Endometrial microvascular endothelial cells (primary cell): ENCODE data around the gene CD300LG. TPM values are rescaled to one million over a fixed set of nuclear protein-coding genes. Genes with fewer than 3 reads are reported as not detected.
"Not testable (repeated sequence)": the region's sequence is repeated elsewhere in the genome, so short reads cannot be mapped to it uniquely, and the experiment has no call there.

Experiments used
- in situ Hi-C: cut with HindIII; loops from 2 replicates; pipeline ENCODE4 v1.10.0; 2017; ENCODE audit warnings: low sequenced_read_pairs, low pct_unique_long_range_greater_than_20kb; ENCODE audit errors: inconsistent ontology term
- total RNA-seq: library from RNA; depleted of rRNA; stranded (reverse); fragments of >200 nt; gene quantifications from one replicate; pipeline ENCODE4 v1.2.3, GENCODE V29; 2015; ENCODE audit errors: inconsistent ontology term

Gene CD300LG
- total RNA-seq, 1 donor from 2014 or later = not detected

GRCh38 chr17:43873815-43874214, 26.8 kb downstream of the CD300LG start:
- in situ Hi-C loops = no loop called here

- in situ Hi-C loops = no loop called here
Observed at GRCh38 chr17:43874293-43874692, 27.3 kb downstream of the CD300LG start.

DNA sequence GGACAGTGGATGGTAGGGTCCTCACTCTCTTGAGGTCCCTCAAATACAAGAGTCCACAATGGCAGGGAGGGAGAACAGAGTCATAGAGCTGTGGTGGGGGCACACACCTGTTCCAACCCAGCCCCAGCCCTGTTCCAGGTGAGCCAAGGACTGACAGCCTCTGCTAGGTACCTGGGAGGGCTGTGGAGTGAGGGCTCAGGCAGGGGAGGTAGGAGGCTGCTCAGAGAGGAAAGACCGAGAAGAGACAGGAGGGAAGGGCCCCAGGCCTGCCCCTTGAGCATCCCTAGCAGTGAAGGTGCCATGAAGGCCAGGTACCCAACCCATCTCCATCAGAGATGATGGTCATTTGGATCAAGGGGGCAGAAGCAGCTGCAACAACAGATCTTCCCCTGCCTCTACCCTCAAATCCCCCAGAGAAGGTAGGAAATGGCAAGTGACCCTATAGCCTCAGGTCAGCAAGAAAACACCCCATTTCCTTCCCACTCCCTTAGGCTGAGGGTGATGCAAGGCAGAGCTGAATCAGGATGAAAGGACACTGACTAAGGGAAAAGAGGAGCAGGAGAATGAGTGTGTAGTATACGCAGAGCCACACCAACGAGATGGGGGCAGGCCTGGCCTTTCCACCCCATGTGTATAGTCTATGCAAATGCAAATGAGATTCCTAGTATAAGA, 28.6 kb downstream of the CD300LG start:
- in situ Hi-C loops = no loop called here

DNA sequence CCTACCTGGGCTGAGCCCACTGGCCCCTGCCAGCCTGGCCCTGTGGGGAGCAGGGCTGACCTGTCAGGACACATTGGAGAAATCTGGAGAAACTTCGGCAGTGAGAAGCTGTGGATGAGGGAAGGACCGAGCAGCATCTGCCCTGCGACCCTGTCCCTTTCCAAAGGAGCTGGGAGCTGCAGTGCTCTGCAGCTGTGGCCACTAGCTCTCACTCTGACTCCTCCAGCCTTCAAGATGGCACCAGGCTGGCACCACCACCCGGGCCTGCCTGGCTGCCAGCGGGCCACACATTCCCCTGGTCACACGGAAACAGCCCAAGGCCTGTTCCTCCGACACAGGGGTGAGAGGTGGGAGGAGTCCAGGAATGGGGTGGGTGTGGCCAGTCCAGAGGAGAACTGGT, 30.1 kb downstream of the CD300LG start:
- in situ Hi-C loops = no loop called here

DNA sequence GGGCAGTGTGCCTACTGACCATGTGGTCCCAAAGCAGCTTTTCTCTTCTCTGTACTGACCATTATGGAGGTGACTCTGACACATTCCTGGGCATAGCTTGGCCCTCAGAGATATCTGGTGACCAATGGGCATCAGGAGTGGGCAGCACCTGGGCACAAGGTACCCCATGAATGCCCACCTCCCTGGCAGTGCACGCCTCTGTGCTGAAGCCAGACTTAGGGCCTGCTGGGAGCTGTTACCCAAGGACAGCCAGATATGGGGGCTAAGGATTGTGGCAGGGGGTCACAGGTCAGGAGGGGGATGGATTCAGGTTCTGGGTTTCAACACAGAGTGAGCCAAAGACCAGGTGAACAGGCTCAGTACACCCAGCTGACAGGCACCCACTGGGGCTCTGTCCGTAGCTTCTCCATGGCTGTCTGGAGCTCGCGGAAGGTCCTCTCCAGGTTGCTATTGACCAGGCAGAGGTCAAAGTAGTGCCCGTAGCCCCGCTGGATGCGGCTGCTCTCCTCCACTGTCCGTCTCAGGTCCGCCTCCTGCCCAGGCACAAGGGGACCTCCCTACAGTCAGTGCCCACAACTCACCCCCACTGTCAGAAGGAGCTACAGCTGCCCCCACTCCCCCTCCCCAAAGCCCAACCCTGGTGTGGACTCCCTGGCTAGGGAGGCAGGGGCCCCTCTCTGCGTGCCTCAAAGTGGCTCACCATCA, 30.6 kb downstream of the CD300LG start:
- in situ Hi-C loops = no loop called here

GRCh38 chr17:43878260-43879175, 31.5 kb downstream of the CD300LG start:
- in situ Hi-C loops = no loop called here

GRCh38 chr17:43879723-43880419, 32.9 kb downstream of the CD300LG start:
- in situ Hi-C loops = no loop called here

DNA sequence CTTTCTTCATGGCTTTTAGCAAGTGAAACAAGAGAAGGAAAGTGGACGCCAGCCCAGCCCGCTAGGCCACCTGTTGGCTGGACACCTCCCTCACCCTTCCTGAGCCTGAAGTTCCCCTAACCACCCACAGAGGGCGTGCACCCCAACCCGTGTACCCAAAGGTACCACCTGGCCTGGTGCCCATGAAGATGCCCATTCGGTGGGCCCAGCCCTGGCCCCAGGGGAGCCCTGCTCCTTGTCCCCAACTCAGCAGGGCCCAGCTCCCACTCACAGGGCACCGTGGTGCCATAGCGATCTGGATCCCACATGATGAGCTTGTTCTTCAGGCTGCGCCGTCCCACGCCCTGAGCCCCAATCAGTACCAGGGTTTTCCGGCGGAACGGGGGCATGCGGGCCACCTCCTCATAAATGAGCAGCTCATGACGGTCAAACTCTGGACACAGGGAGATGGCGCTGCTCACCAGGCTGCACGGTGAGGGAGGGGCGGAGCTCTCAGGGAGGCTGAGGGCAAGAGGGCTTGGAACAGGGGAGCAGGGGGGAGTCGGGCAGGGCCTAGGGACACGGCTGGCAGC, 33.5 kb downstream of the CD300LG start:
- in situ Hi-C loops = no loop called here

DNA sequence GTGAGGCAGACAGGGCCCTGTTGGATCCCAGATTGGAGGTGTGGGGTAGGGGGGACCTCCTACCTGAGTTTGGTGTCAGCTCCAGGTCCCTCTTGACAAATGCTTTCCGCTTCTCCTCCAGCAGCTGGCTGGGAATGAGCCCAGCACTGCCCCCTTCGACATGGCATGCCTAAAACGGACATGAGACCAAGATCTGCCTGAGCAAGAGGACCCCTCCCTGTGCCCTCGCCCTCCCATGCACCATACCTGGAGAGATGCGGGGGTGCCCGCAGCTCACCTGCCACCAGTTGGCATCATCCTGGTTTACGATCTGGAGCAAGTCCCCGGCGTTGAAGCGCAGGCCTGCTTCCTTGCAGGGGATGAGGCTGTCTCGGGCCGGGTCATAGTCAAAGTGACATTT, 34.2 kb downstream of the CD300LG start:
- in situ Hi-C loops = no loop called here

GRCh38 chr17:43881758-43882505, 35.0 kb downstream of the CD300LG start:
- in situ Hi-C loops = no loop called here

GRCh38 chr17:43882761-43883415, 35.9 kb downstream of the CD300LG start:
- in situ Hi-C loops = no loop called here

DNA sequence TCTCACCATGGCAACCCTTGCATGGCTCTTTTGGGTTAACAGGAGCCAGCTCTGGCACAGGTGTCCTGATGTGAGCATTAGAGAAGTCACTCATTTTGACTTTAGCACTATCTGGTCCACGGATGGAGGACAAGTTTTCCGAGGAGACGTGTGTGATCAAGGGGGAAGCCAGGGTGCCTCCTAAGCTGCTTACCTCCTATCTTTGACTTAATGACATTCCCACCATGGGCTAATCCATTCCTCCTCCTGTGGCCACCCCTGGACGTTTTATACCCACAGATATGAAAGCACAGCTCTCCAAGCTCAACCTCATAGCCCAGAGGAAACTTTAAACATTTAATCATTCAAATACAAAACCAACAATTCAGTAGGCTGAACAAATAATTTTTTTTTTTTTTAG, 41.6 kb downstream of the CD300LG start:
- in situ Hi-C loops = no loop called here

DNA sequence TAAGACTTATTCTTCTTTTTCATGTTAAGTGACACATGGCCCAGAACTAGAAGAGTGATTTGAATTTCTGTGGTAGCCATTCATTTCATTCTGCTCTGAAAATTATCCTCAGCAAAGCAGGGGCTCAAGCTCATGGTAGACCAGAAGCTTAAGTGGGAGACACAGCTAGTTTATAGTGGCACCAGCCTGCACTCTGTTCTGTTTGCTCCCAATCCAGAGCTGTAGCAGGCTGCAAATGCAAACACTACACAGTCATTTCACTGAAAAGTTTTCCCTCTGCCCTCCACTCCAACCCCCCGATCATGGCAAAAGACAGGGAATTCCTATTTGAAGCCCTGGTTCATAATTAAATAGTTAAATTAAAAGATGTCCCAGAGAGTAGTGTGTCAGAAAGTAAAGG, 43.3 kb downstream of the CD300LG start:
- in situ Hi-C loops = no loop called here

GRCh38 chr17:43891851-43892646, 45.1 kb downstream of the CD300LG start:
- in situ Hi-C loops = no loop called here

DNA sequence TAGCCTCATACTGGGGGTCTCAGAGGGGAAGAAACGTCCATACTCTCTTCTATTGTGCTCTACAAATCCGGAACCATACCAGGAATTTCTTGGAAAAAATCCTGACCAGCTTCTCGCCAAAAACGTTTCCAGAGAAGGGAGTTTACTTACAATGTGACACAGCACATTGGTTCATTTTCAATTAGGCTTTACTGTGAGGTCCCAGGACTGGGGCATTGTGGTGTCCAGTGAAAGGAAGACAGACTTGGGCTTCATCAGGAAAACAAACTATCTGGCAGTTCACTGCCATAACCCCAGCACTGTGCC, 45.6 kb downstream of the CD300LG start:
- in situ Hi-C loops = no loop called here

GRCh38 chr17:43894494-43894893, 47.5 kb downstream of the CD300LG start:
- in situ Hi-C loops = not testable (repeated sequence)

DNA sequence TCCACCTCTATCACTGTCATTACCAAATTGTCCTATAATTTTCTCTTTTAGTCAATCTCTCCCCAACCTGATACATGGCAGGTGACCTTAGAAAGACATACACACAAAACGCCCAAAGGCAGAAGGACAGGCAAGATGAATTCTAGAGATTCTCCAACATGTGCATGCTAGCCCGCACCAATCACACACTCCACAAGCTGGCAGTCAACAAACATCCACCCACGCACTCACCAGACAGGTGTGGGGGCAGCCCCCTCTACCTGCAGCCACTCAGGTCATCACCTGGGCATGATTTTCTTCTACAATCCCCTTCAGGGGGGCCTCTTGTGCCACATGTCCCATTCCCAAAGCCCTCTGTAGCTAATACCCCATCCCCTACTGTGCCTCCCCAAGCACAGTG, 50.9 kb downstream of the CD300LG start:
- in situ Hi-C loops = no loop called here
